Tibial nerve (tissue), 4 donors: ENCODE measurements around the gene NELFA. TPM values are rescaled to one million over a fixed set of nuclear protein-coding genes. Genes with fewer than 3 reads are reported as not detected.

Source experiments
- DNase-seq, 2 donors: peaks; one replicate each; pipeline ENCODE4 v3.0.0-alpha.2; 2019; ENCODE audit warnings: low spot score in 2 of 2
- H3K27ac ChIP-seq, 4 donors: fragments of 200-600 bp; sonication (generic) in 3 of 4; one replicate each; pipeline ENCODE4 v1.5.1; 2017 to 2019; ENCODE audit warnings: mild to moderate bottlenecking in 1 of 4
- H3K27me3 ChIP-seq, 2 donors: fragments of 200-600 bp; sonication (generic) in 1 of 2; one replicate each; pipeline versions ENCODE4 v1.5.1 to v1.6.0; 2017 to 2019
- H3K36me3 ChIP-seq, 3 donors: fragments of 200-600 bp; sonication (generic); one replicate each; pipeline ENCODE4 v1.5.1; 2018 to 2019
- H3K4me1 ChIP-seq, 4 donors: fragments of 200-600 bp; sonication (generic) in 3 of 4; one replicate each; pipeline ENCODE4 v1.5.1; 2017 to 2019
- H3K4me3 ChIP-seq, 4 donors: fragments of 200-600 bp; sonication (generic) in 3 of 4; one replicate each; pipeline ENCODE4 v1.5.1; 2017 to 2019; ENCODE audit warnings: mild to moderate bottlenecking in 1 of 4, moderate library complexity in 1 of 4
- H3K9me3 ChIP-seq, 4 donors: fragments of 200-600 bp; sonication (generic) in 3 of 4; one replicate each; pipeline ENCODE4 v1.5.1; 2017 to 2019
- CTCF ChIP-seq, 5 experiments: fragments of 200-600 bp in 3 of 5; fragments of 450-650 bp in 2 of 5; sonication (generic) in 3 of 5; IDR thresholded peaks; one replicate each; pipeline ENCODE4 v1.5.1; 2016 to 2019; ENCODE audit warnings: antibody characterized with exemption in 5 of 5, mild to moderate bottlenecking in 3 of 5, moderate library complexity in 2 of 5
- EP300 ChIP-seq, 2 donors: sonication (generic); formaldehyde crosslinking; IDR thresholded peaks; one replicate each; pipeline ENCODE4 v1.6.1; 2017; ENCODE audit warnings: antibody characterized with exemption in 2 of 2, mild to moderate bottlenecking in 1 of 2
- POLR2A ChIP-seq, 2 donors: fragments of 450-650 bp; IDR thresholded peaks; one replicate each; pipeline ENCODE4 v1.6.1; 2017; ENCODE audit warnings: antibody characterized with exemption in 2 of 2, mild to moderate bottlenecking in 2 of 2, moderate library complexity in 2 of 2
- WGBS, 2 donors: methylation state at CpG; one replicate each; pipeline ENCODE4 v1.1.5; 2018; 5-methylcytosine and 5-hydroxymethylcytosine counted together
- total RNA-seq, 4 donors: library from RNA; depleted of rRNA; stranded (reverse); fragments of >200 nt; gene quantifications; one replicate each; pipeline ENCODE4 v1.1.0, GENCODE V29; 2016

The NELFA gene
- total RNA-seq, 4 donors from 2014 or later: 32.9 to 43.1 (median 37.5) TPM

- no peak overlapping the region for H3K4me3 ChIP-seq
- no peaks in the 10 kb centered on the region for H3K4me1 ChIP-seq
- WGBS, 2 donors: 92% methylated on average over 28 to 35 of the region's 35 CpGs
- H3K36me3 ChIP-seq: peaks cover 0 to 99% (median 12%) of the 10 kb centered on the region in 3 donors
- no peaks in the 10 kb centered on the region for H3K9me3 ChIP-seq
- no peak overlapping the region for H3K27ac ChIP-seq
- DNase-seq: no peak
- no peak for TF ChIP-seq EP300 (IDR thresholded peaks at IDR 0.05)
- no peak for TF ChIP-seq CTCF (IDR thresholded peaks at IDR 0.05)
- no peak for TF ChIP-seq POLR2A (IDR thresholded peaks at IDR 0.05)
- no peaks in the 10 kb centered on the region for H3K27me3 ChIP-seq
These were observed 32.1 kb downstream of the NELFA start for GRCh38 chr4:1976416-1977352.

- WGBS, 2 donors: 90 to 91% methylated on average over 11 of the region's 11 CpGs
- TF ChIP-seq POLR2A (IDR thresholded peaks at IDR 0.05) (no peak), EP300 (IDR thresholded peaks at IDR 0.05) (no peak), CTCF (IDR thresholded peaks at IDR 0.05) (no peak)
- no peak overlapping the region for H3K27ac ChIP-seq
- no peaks in the 10 kb centered on the region for H3K4me1 ChIP-seq
- H3K36me3 ChIP-seq: peaks cover 0 to 98% (median 12%) of the 10 kb centered on the region in 3 donors
- H3K27me3 ChIP-seq: no peaks in the 10 kb centered on the region
- H3K9me3 ChIP-seq: no peaks in the 10 kb centered on the region
- no peak for DNase-seq
- H3K4me3 ChIP-seq: no peak overlapping the region
These were observed 32.9 kb downstream of the NELFA start for GRCh38 chr4:1975880-1976279.

DNA sequence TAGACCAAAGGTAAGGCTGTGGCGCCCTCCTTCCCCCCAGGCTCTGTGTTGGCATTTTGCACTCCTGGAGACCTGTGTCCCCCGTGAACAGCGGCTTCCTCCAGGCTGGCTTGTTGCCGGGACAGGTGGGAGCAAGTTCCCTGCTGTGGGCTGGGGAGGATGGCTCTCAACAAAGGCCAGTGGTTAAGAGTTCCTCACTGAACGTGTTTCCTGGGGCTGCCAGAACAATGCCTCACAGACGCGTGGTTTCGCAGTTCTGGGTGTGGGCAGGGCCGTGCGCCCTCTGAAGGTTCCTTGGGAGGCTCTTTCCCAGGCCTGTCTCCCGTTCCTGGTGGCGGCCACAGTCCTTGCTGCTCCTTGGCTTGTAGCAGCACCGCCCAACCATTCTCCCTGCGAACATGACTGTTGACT lies 33.4 kb downstream of the NELFA start:
- Histone ChIP-seq H3K36me3 (peaks cover 0 to 98% (median 12%) of the 10 kb centered on the region in 3 donors), H3K4me3 (no peak overlapping the region), H3K4me1 (no peaks in the 10 kb centered on the region), H3K27ac (no peak overlapping the region), H3K27me3 (no peaks in the 10 kb centered on the region), H3K9me3 (no peaks in the 10 kb centered on the region)
- TF ChIP-seq EP300 (IDR thresholded peaks at IDR 0.05): no peak
- no peak for TF ChIP-seq POLR2A (IDR thresholded peaks at IDR 0.05)
- no peak for TF ChIP-seq CTCF (IDR thresholded peaks at IDR 0.05)
- no peak for DNase-seq
- WGBS, 2 donors: 89 to 91% methylated on average over 13 to 14 of the region's 14 CpGs

- WGBS, 2 donors: 84% methylated on average over 8 of the region's 8 CpGs
- Histone ChIP-seq H3K9me3 (no peaks in the 10 kb centered on the region), H3K4me1 (no peaks in the 10 kb centered on the region), H3K27me3 (no peaks in the 10 kb centered on the region), H3K36me3 (peaks cover 0 to 95% (median 12%) of the 10 kb centered on the region in 3 donors), H3K4me3 (no peak overlapping the region), H3K27ac (no peak overlapping the region)
- no peak for DNase-seq
- TF ChIP-seq CTCF (IDR thresholded peaks at IDR 0.05) (no peak), EP300 (IDR thresholded peaks at IDR 0.05) (no peak), POLR2A (IDR thresholded peaks at IDR 0.05) (no peak)
These were observed 33.9 kb downstream of the NELFA start for GRCh38 chr4:1974840-1975239.

DNA sequence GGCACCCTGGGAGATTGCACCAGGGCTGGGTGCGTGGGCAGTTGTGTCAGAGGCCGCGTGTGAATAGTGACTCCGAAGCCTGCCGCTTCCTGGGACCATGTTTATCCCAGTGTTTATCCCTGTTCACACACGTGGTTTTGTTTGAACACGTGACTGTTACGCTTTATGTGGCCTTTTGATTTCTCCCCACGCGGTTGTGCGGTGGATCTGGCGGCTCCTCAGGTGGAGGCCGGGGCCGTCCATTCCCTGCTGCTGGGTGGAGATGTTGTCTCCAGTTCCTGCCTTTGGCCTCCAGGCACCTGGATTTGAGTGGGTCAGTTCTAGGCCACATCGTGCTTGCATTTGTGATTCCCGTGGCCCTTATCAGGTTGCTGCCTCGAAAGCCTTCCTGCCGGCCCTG lies 35.1 kb downstream of the NELFA start:
- Histone ChIP-seq H3K4me3 (no peak overlapping the region), H3K9me3 (no peaks in the 10 kb centered on the region), H3K36me3 (peaks cover 0 to 89% (median 12%) of the 10 kb centered on the region in 3 donors), H3K27ac (no peak overlapping the region), H3K4me1 (no peaks in the 10 kb centered on the region), H3K27me3 (no peaks in the 10 kb centered on the region)
- TF ChIP-seq POLR2A (IDR thresholded peaks at IDR 0.05): no peak
- TF ChIP-seq EP300 (IDR thresholded peaks at IDR 0.05): no peak
- no peak for TF ChIP-seq CTCF (IDR thresholded peaks at IDR 0.05)
- WGBS, 2 donors: 92 to 95% methylated on average over 15 to 18 of the region's 18 CpGs
- no peak for DNase-seq
